Pons (tissue), 1 donor: ENCODE results near the gene CMTM3.

Source experiments
- DNase-seq: peaks from one replicate; pipeline ENCODE4 v3.0.0-alpha.2; 2016; ENCODE audit warnings: low spot score

Gene CMTM3

GRCh38 chr16:66635406-66635805 lies 30.9 kb downstream of the CMTM3 start:
- no peak for DNase-seq

- no peak for DNase-seq
Measured at GRCh38 chr16:66636199-66636598, 31.7 kb downstream of the CMTM3 start.

- DNase-seq, result no peak
Measured at GRCh38 chr16:66637806-66638205, 33.3 kb downstream of the CMTM3 start.

DNA sequence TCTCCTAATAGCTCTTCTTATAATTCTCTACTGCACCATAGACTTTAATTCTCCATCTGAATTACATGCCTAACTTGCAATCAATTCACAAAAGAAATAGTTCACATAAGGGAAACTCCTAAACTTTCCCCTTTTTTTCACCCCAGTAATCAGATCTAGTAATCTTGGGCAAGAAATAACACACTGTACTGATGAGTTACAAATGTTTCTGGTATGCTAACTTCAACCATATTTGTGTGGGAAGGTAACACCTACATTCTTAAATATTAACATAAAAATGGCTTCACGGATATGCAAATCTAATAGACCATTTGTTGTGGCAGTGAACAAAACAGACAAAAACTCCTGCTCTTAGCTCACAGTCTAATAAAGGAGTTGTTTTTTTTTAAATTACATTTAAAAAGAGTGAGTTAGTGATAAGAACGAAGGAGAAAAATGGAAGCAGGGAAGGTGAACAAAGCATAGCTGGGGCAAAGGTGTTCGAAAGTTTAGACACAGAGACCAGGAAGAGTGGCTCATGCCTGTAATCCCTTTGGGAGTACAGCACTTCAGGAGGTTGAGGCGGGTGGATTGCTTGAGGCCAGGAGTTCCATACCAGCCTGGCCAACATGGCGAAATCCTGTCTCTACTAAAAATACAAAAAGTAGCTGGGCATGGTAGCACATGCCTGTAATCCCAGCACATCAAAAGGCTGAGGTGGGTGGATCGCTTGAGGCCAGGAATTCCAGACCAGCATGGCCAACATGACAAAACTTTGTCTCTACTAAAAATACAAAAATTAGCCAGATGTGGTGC lies 34.8 kb downstream of the CMTM3 start:
- no peak for DNase-seq

DNA sequence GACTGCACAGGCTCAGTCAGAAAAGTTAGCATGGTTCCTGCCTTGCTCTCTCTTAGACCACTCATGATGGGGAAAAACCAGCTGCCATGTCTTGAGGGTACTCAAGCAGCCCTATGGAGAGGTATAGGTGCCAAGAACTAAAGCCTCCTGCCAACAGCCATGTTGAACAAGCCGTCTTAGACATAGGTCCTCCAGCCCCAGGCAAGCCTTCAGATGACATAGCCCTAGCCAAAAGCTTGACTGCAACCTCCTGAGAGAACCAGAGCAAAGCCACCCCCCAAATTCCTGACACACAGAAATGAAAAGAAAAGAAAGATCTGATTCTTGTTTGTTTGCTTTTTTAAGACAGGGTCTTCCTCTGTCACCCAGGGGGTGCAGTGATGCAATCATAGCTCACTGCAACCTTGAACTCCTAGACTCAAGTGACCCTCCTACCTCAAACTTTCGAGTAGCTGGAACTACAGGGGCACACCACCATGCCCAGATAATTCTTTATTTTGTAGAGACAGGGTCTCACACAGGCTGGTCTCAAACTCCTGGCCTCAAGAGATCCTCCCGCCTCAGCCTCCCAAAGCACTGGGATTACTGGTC lies 36.3 kb downstream of the CMTM3 start:
- DNase-seq, result no peak

- DNase-seq, result no peak
Measured at GRCh38 chr16:66641387-66641786, 36.9 kb downstream of the CMTM3 start.

- no peak for DNase-seq
Measured at GRCh38 chr16:66647866-66648265, 43.4 kb downstream of the CMTM3 start.

GRCh38 chr16:66649167-66649566 lies 44.7 kb downstream of the CMTM3 start:
- no peak for DNase-seq

GRCh38 chr16:66649636-66650205 lies 45.2 kb downstream of the CMTM3 start:
- no peak for DNase-seq

GRCh38 chr16:66650707-66651473 lies 46.4 kb downstream of the CMTM3 start:
- DNase-seq, result peak; percentile 92

DNA sequence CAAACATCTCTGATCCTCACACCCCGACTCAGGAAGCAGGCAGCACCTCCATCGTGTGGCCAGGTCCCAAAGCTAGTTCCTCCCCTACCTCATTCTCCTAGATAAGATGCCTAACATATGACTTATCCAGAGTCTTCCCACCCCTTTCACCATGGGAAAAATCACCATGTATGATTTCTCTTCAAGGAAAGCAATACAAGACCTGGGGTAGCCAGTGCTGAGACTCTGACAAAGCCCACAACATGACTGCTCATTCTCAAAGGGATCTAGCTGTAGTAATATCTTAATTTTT lies 46.9 kb downstream of the CMTM3 start:
- DNase-seq, result no peak

DNA sequence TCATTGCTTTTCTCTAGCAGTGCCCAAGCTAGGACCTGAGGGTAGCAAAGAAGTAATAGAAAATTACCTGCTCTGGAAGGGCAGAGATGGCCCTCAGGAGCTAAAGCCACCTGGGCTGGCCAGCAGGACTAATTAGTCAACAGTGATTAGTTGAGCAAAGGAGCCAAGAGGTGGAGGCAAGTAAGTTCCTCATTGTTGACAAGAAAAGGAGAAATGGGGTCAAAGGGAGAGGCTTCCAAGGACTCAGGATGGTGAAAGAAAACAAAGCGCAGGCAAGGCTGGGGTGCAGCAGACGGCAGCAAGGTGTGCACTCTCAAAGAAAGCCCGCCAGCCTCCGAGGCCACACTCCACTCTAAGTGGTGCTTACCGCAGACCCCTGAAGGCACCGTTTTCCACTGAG lies 47.5 kb downstream of the CMTM3 start:
- no peak for DNase-seq

DNA sequence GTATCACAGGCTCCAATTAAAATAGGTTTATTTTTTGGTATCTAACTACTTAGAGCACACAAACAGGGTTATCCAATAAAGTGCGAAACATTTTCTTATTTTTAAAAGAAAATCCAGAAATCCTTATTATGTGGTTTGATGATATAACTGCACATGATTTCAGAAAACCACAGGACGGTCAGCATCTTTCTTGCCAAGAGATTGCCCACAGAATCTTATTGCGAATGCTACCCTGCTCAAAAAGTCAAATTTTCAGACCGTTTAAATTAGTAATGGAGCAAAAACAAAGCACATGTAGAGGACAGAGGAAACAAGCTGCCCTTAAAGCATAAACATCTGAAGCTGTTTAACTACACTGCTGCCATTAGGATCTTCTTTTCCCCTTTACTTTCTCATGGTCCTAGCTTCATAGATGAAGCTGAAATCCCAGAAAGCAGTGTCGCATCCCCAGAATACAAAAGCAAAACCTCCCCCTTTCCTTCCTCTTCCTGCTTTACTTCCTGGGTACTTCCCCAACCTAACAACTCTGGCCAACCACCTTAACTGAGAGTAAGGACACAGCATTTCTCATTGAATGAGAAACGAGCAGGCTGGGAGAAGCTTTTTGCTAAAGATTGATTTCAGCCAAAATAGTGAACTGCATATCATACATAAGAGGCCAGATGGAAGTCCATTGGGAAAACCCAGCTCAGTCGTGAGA lies 48.3 kb downstream of the CMTM3 start:
- DNase-seq, result no peak

DNA sequence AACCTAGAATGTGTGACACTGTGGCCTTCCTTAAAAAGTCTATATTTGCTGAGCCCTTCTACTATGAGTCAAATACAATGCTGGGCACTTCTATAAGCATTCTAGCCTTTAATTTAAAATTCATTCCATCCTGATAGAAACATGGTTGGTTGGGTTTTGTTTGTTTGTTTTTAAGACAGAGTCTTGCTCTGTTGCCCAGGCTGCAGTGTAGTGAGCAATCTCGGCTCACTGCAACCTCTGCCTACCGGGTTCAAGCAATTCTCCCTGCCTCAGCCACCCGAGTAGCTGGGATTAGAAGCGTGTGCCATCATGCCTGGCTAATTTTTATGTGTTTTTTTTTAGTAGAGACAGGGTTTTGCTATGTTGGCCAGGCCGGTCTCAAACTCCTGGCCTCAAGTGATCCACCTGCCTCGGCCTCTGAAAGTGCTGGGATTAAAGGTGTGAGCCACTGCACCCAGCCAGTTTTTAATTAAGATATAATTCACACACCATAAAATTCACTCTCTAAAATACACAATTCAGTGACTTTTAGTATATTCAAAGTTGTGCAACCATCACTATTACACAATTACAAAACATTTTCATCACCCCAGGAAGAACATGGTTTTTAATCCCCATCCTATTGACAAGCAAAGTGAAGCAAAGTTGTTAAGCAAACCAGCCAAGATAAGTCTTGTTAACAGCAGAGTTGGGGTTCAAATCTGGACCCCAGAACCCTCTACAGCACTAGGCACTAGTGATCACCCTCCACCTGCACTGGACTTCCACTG lies 49.3 kb downstream of the CMTM3 start:
- DNase-seq, result no peak

GRCh38 chr16:66656547-66656946 lies 52.0 kb downstream of the CMTM3 start:
- no peak for DNase-seq

DNA sequence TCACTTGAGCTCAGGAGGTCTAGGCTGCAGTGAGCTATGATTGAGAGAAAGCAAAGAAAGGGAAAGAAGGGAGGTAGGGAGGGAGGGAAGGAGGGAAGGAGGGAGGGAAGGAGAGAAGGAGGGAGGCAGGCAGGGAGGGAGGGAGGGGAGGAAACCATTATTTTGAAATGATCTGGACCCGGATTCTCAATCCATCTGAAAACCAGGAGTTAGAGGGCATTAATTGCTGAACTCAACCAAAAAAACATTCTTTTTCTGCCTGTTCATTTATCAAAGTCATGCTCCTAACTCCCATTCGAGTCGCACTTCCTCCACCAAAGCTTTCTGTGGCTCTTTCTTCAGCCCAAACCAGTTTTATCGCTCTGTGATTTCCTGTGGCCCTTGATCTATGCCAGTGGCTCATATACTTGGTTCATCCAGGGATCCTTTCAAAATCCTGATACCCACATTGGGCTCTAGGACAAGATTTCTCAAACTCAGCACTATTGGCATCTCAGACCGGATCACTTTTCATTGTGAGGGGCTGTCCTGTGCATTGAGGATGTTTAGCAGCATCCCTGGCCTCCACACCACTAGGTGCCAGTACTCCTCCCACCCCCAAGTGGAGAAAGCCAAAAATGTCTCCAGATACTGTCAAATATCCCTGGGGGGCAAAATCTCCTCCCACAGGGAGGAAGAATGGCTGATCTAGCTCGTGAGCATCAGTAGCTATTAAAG lies 53.8 kb downstream of the CMTM3 start:
- DNase-seq, result no peak

- DNase-seq, result no peak
Measured at GRCh38 chr16:66658860-66659190, 54.3 kb downstream of the CMTM3 start.

GRCh38 chr16:66660422-66661209 lies 56.1 kb downstream of the CMTM3 start:
- DNase-seq, result peak; percentile 85

DNA sequence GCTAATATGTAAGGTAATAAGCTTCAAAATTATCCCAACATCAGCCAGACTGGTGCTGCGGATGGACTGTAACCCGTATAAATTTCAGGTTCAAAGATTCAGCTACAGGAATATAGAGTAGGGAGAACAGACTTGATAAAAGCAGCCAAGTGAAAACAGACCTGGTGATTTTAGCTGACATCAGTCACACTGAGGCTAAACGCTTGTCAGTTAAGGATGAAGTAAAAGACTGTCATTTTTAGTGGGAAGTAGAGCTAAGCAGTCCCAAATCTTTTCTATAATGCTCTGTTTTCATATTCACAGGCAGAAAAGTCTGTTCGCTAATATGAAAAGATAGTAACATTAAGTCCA lies 56.7 kb downstream of the CMTM3 start:
- peak; percentile 34 for DNase-seq

DNA sequence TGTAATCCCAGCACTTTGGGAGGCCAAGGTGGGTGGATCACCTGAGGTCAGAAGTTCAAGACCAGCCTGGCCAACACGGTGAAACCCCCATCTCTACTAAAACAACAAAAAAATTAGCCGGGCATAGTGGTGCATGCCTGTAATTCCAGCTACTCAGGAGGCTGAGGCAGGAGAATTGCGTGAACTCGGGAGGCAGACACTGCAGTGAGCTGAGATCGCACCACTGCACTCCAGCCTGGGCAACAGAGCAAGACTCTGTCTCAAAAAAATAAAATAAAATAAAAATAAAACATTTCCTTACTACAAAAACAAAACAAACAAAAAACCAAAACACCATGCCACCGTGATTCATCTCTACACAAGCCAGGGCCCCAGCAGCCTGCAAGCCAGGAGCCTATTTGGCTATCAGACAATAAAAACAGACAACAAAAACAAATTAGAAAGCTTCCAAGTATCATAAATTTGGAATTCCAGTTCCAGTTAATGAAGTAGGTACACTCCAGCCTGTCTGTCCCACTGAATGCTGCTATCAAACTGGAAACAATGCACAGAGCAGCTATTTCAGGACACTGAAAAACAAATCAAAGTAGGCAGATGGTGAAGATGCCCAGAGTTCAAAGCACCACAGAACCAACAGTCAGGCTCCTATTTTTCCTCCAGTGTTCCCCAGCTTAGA lies 57.3 kb downstream of the CMTM3 start:
- DNase-seq, result peak; percentile 77
